ENCODE results near the gene PLLP. TPM values are rescaled to one million over a fixed set of nuclear protein-coding genes. Genes with fewer than 3 reads are reported as not detected.
"Not testable (repeated sequence)": the region's sequence is repeated elsewhere in the genome, so short reads cannot be mapped to it uniquely, and the experiment has no call there.

Gene PLLP
- polyA plus RNA-seq, 1 donor from 2014 or later, result 1.1 TPM

- no peaks in the 10 kb centered on the region for H3K9me3 Mint-ChIP-seq
- no peak overlapping the region for H3K4me3 Mint-ChIP-seq
- H3K36me3 Mint-ChIP-seq, result no peaks in the 10 kb centered on the region
- peaks cover 0 to 1% (median 0%) of the 10 kb centered on the region in 3 donors for H3K4me1 Mint-ChIP-seq
- H3K27ac Mint-ChIP-seq, result no peak overlapping the region
- peaks cover 7% of the 10 kb centered on the region for H3K27me3 Mint-ChIP-seq
Observed at GRCh38 chr16:57271867-57272495, 12.5 kb downstream of the PLLP start.

- Mint-ChIP-seq H3K36me3 (no peaks in the 10 kb centered on the region), H3K4me3 (no peak overlapping the region), H3K27me3 (peaks cover 2% of the 10 kb centered on the region), H3K4me1 (no peaks in the 10 kb centered on the region), H3K9me3 (no peaks in the 10 kb centered on the region), H3K27ac (no peak overlapping the region)
Observed at GRCh38 chr16:57271063-57271345, 13.5 kb downstream of the PLLP start.

GRCh38 chr16:57270221-57271062 lies 14.0 kb downstream of the PLLP start:
- Mint-ChIP-seq H3K27ac (no peak overlapping the region), H3K4me3 (no peak overlapping the region), H3K9me3 (no peaks in the 10 kb centered on the region), H3K4me1 (peaks cover 0 to under 1% (median 0%) of the 10 kb centered on the region in 3 donors), H3K36me3 (no peaks in the 10 kb centered on the region), H3K27me3 (peaks cover 2% of the 10 kb centered on the region)

- Mint-ChIP-seq H3K4me1 (peaks cover 0 to 4% (median 2%) of the 10 kb centered on the region in 3 donors), H3K27me3 (peaks cover 2% of the 10 kb centered on the region), H3K9me3 (no peaks in the 10 kb centered on the region), H3K27ac (peak overlapping the region in 2 of 3 donors; percentile 14 to 85), H3K36me3 (no peaks in the 10 kb centered on the region), H3K4me3 (no peak overlapping the region)
Observed at GRCh38 chr16:57268804-57269800, 15.4 kb downstream of the PLLP start.

- not testable (repeated sequence) for H3K27ac Mint-ChIP-seq, H3K9me3 Mint-ChIP-seq, H3K4me1 Mint-ChIP-seq, H3K4me3 Mint-ChIP-seq, H3K27me3 Mint-ChIP-seq, H3K36me3 Mint-ChIP-seq
Observed at GRCh38 chr16:57267343-57267742, 17.1 kb downstream of the PLLP start.

GRCh38 chr16:57266531-57267260 lies 17.8 kb downstream of the PLLP start:
- peaks cover 0 to 4% (median 2%) of the 10 kb centered on the region in 3 donors for H3K4me1 Mint-ChIP-seq

GRCh38 chr16:57265850-57266530 lies 18.5 kb downstream of the PLLP start:
- Mint-ChIP-seq H3K4me1 (peaks cover 0 to 4% (median 2%) of the 10 kb centered on the region in 3 donors), H3K9me3 (no peaks in the 10 kb centered on the region), H3K27me3 (peaks cover 2% of the 10 kb centered on the region), H3K4me3 (no peak overlapping the region), H3K36me3 (no peaks in the 10 kb centered on the region), H3K27ac (no peak overlapping the region)

More at GRCh38 chr16:57266531-57267260, 17.8 kb downstream of the PLLP start:
- H3K36me3 Mint-ChIP-seq, result no peaks in the 10 kb centered on the region
- no peak overlapping the region for H3K27ac Mint-ChIP-seq
- H3K4me3 Mint-ChIP-seq, result no peak overlapping the region
- H3K9me3 Mint-ChIP-seq, result no peaks in the 10 kb centered on the region
- H3K27me3 Mint-ChIP-seq, result peaks cover 2% of the 10 kb centered on the region

GRCh38 chr16:57264950-57265371 lies 19.5 kb downstream of the PLLP start:
- Mint-ChIP-seq H3K4me1 (peaks cover 2 to 9% (median 8%) of the 10 kb centered on the region in 3 donors), H3K36me3 (no peaks in the 10 kb centered on the region), H3K27me3 (peaks cover 2% of the 10 kb centered on the region), H3K9me3 (no peaks in the 10 kb centered on the region), H3K4me3 (no peak overlapping the region), H3K27ac (peak overlapping the region in 1 of 3 donors; percentile 74)

- peaks cover 2% of the 10 kb centered on the region for H3K27me3 Mint-ChIP-seq
- H3K9me3 Mint-ChIP-seq, result no peaks in the 10 kb centered on the region
- peaks cover 2 to 9% (median 9%) of the 10 kb centered on the region in 3 donors for H3K4me1 Mint-ChIP-seq
- H3K4me3 Mint-ChIP-seq, result no peak overlapping the region
- H3K36me3 Mint-ChIP-seq, result no peaks in the 10 kb centered on the region
- H3K27ac Mint-ChIP-seq, result no peak overlapping the region
Observed at GRCh38 chr16:57264381-57264780, 20.1 kb downstream of the PLLP start.

GRCh38 chr16:57263541-57264351 lies 20.7 kb downstream of the PLLP start:
- no peak overlapping the region for H3K27ac Mint-ChIP-seq
- peaks cover 2 to 9% (median 9%) of the 10 kb centered on the region in 3 donors for H3K4me1 Mint-ChIP-seq

GRCh38 chr16:57262841-57263540 lies 21.5 kb downstream of the PLLP start:
- no peaks in the 10 kb centered on the region for H3K27me3 Mint-ChIP-seq
- no peaks in the 10 kb centered on the region for H3K36me3 Mint-ChIP-seq
- H3K4me1 Mint-ChIP-seq, result peaks cover 2 to 9% (median 9%) of the 10 kb centered on the region in 3 donors
- H3K4me3 Mint-ChIP-seq, result no peak overlapping the region
- no peaks in the 10 kb centered on the region for H3K9me3 Mint-ChIP-seq
- H3K27ac Mint-ChIP-seq, result peak overlapping the region in 1 of 3 donors; percentile 35

More at GRCh38 chr16:57263541-57264351, 20.7 kb downstream of the PLLP start:
- Mint-ChIP-seq H3K36me3 (no peaks in the 10 kb centered on the region), H3K9me3 (no peaks in the 10 kb centered on the region), H3K27me3 (no peaks in the 10 kb centered on the region), H3K4me3 (no peak overlapping the region)

- no peaks in the 10 kb centered on the region for H3K27me3 Mint-ChIP-seq
- no peaks in the 10 kb centered on the region for H3K36me3 Mint-ChIP-seq
- peaks cover 2 to 9% (median 9%) of the 10 kb centered on the region in 3 donors for H3K4me1 Mint-ChIP-seq
- no peaks in the 10 kb centered on the region for H3K9me3 Mint-ChIP-seq
- no peak overlapping the region for H3K4me3 Mint-ChIP-seq
- no peak overlapping the region for H3K27ac Mint-ChIP-seq
Observed at GRCh38 chr16:57261806-57262205, 22.7 kb downstream of the PLLP start.

Measured in IgD-negative memory B cell (primary cell).